PC-9 (cell line): ENCODE data around the gene ALPK1. TPM values are rescaled to one million over a fixed set of nuclear protein-coding genes. Genes with fewer than 3 reads are reported as not detected.

ENCODE experiments used
- BruUV-seq: library from RNA; stranded (reverse); fragments of 400-500 nt; replicated peaks from 2 replicates; lab custom pipeline; 2021; lab: Mats Ljungman, UMichigan
- CTCF ChIA-PET: fragments of 300-600 bp; sonication (Branson Sonifier 250); formaldehyde crosslinking; loops from one replicate; lab custom pipeline; 2022; ENCODE audit warnings: antibody characterized with exemption; lab: Charles Lee
- POLR2A ChIA-PET: fragments of 300-600 bp; sonication (Branson Sonifier 250); formaldehyde crosslinking; loops from one replicate; lab custom pipeline; 2022; ENCODE audit warnings: antibody characterized with exemption; ENCODE audit not compliant: unreplicated experiment; lab: Charles Lee
- DNase-seq, 2 experiments: peaks; one replicate each; pipeline versions ENCODE4 v3.0.0 to v3.0.0-alpha.2; 2015 to 2022; ENCODE audit warnings: mixed read lengths in 1 of 2
- H2AFZ ChIP-seq: fragments of 200-600 bp; sonication (generic); 2 replicates; pipeline ENCODE4 v1.8.1; 2017; ENCODE audit warnings: antibody characterized with exemption
- H3F3A ChIP-seq: fragments of 200-600 bp; sonication (generic); 2 replicates; pipeline ENCODE4 v1.8.1; 2017; ENCODE audit warnings: antibody characterized with exemption, mild to moderate bottlenecking, low read depth; ENCODE audit not compliant: insufficient read depth
- H3K27ac ChIP-seq: fragments of 200-600 bp; sonication (generic); 2 replicates; pipeline ENCODE4 v1.6.1; 2016; ENCODE audit warnings: mixed run types
- H3K27me3 ChIP-seq: fragments of 200-600 bp; sonication (generic); 2 replicates; pipeline ENCODE4 v1.6.1; 2016; ENCODE audit warnings: low read depth, mixed run types; ENCODE audit not compliant: insufficient read depth
- H3K36me3 ChIP-seq: fragments of 200-600 bp; sonication (generic); 2 replicates; pipeline ENCODE4 v1.6.1; 2016; ENCODE audit warnings: low read depth, mixed run types
- H3K4me1 ChIP-seq: fragments of 200-600 bp; sonication (generic); replicated peaks from 2 replicates; pipeline ENCODE4 v1.6.1; 2016; ENCODE audit warnings: mixed run types; ENCODE audit not compliant: insufficient read depth
- H3K4me2 ChIP-seq: fragments of 200-600 bp; sonication (generic); 2 replicates; pipeline ENCODE4 v1.6.1; 2017; ENCODE audit warnings: mixed run types
- H3K4me3 ChIP-seq: fragments of 200-600 bp; sonication (generic); 2 replicates; pipeline ENCODE4 v1.6.1; 2016; ENCODE audit warnings: mixed run types
- H3K79me2 ChIP-seq: fragments of 200-600 bp; sonication (generic); 2 replicates; pipeline ENCODE4 v1.6.1; 2017; ENCODE audit warnings: low read depth, mixed run types
- H3K9me2 ChIP-seq: fragments of 200-600 bp; sonication (generic); 2 replicates; pipeline ENCODE4 v1.8.1; 2017; ENCODE audit warnings: mild to moderate bottlenecking; ENCODE audit not compliant: insufficient read depth
- H3K9me3 ChIP-seq: fragments of 200-600 bp; sonication (generic); 2 replicates; pipeline ENCODE4 v1.8.1; 2016; ENCODE audit warnings: low read depth; ENCODE audit not compliant: insufficient read depth
- H4K20me1 ChIP-seq: fragments of 200-600 bp; sonication (generic); 2 replicates; pipeline ENCODE4 v1.8.1; 2017; ENCODE audit not compliant: insufficient read depth
- CTCF ChIP-seq: fragments of 200-600 bp; sonication (generic); conservative IDR thresholded peaks from 2 replicates; pipeline ENCODE4 v1.6.1; 2017; ENCODE audit warnings: mixed run types, antibody characterized with exemption, mild to moderate bottlenecking, moderate library complexity
- EZH2 ChIP-seq: fragments of 200-600 bp; sonication (generic); IDR thresholded peaks from 2 replicates; pipeline ENCODE4 v1.8.0; 2017; ENCODE audit warnings: antibody characterized with exemption, low read depth
- intact Hi-C: fragments of 100-400 bp; cut with micrococcal nuclease; formaldehyde crosslinking; loops from one replicate; pipeline ENCODE4 v1.10.0; 2022; ENCODE audit not compliant: unreplicated experiment
- total RNA-seq: library from RNA; stranded (reverse); gene quantifications from 2 replicates; pipeline ENCODE4 v1.2.3, GENCODE V29; 2021

Gene ALPK1
- total RNA-seq, 1 experiment from 2014 or later: 35.4 TPM

DNA sequence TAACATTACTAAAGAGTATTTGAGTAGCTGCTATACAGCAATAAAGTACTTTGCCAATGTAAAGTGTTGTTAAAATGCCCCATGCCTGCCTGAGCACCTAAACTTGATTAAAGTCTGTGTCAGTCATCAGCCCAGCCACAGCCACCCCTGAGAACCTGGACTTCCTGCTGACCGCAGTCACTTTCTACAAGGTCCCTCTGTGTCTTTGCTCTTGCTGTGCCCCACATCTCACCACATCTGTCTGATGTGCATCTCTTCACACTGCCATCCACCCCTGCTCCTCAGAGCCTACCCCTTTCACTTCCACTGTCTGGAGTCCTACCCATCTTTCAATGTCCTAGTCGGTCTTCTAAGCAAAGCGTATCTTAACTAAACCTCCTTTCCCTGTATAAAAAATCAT is 25.7 kb downstream of the ALPK1 start:
- H3K4me3 ChIP-seq: no peak overlapping the region
- H3K36me3 ChIP-seq: no peaks in the 10 kb centered on the region
- no peaks in the 10 kb centered on the region; the same call in 1 of the 2 replicates for H4K20me1 ChIP-seq
- H3K9me3 ChIP-seq: no peaks in the 10 kb centered on the region
- H2AFZ ChIP-seq: no peak overlapping the region
- no peak overlapping the region for H3K4me2 ChIP-seq
- H3K4me1 ChIP-seq: no peaks in the 10 kb centered on the region
- no peaks in the 10 kb centered on the region for H3K27me3 ChIP-seq
- DNase-seq: no peak
- no TSS peak for BruUV-seq
- intact Hi-C loops: loop anchor here (10.0 kb wide), 2 partner anchors 218 to 442 kb away; no protein-coding TSS in a partner anchor
- no peaks in the 10 kb centered on the region for H3K79me2 ChIP-seq
- TF ChIP-seq EZH2 (no peak), CTCF (no peak)
- ChIA-PET CTCF (interaction anchor here (0.6 kb wide), 1 partner anchor 62 kb away, joined by 5 read pairs; no protein-coding TSS in a partner anchor), POLR2A (no interaction called here)
- no peaks in the 10 kb centered on the region for H3F3A ChIP-seq
- H3K27ac ChIP-seq: no peak overlapping the region
- H3K9me2 ChIP-seq: no peaks in the 10 kb centered on the region

GRCh38 chr4:112325530-112325929 is 28.4 kb downstream of the ALPK1 start:
- TF ChIP-seq EZH2 (no peak), CTCF (no peak)
- H3K27ac ChIP-seq: no peak overlapping the region
- no peaks in the 10 kb centered on the region for H3K36me3 ChIP-seq
- H4K20me1 ChIP-seq: no peaks in the 10 kb centered on the region; the same call in 1 of the 2 replicates
- H3K27me3 ChIP-seq: no peaks in the 10 kb centered on the region
- H3F3A ChIP-seq: no peaks in the 10 kb centered on the region
- POLR2A ChIA-PET: no interaction called here
- H3K4me3 ChIP-seq: no peak overlapping the region
- DNase-seq: no peak
- no peaks in the 10 kb centered on the region for H3K9me2 ChIP-seq
- H3K4me1 ChIP-seq: no peaks in the 10 kb centered on the region
- H3K4me2 ChIP-seq: no peak overlapping the region
- no peaks in the 10 kb centered on the region for H3K79me2 ChIP-seq
- CTCF ChIA-PET: no interaction called here
- no TSS peak for BruUV-seq
- no peaks in the 10 kb centered on the region for H3K9me3 ChIP-seq
- no peak overlapping the region for H2AFZ ChIP-seq
- intact Hi-C loops: loop anchor here (10.0 kb wide), 2 partner anchors 221 to 439 kb away; no protein-coding TSS in a partner anchor

GRCh38 chr4:112327965-112328733 is 31.0 kb downstream of the ALPK1 start:
- H3K4me3 ChIP-seq: no peak overlapping the region
- no peaks in the 10 kb centered on the region for H3K79me2 ChIP-seq
- intact Hi-C loops: loop anchor here (1.0 to 10.0 kb wide), 4 partner anchors 195 to 437 kb away; no protein-coding TSS in a partner anchor
- no peaks in the 10 kb centered on the region for H3K4me1 ChIP-seq
- ChIA-PET POLR2A (no interaction called here), CTCF (interaction anchor here (0.6 kb wide), 1 partner anchor 302 kb away, joined by 4 read pairs; no protein-coding TSS in a partner anchor)
- BruUV-seq: no TSS peak
- H3K9me2 ChIP-seq: 0 out of 2 replicates have a peak, but pooled peaks cover 7% of the 10 kb centered on the region
- H3F3A ChIP-seq: no peaks in the 10 kb centered on the region
- no peaks in the 10 kb centered on the region for H3K36me3 ChIP-seq
- DNase-seq: peak in 1 of 2 experiments; percentile 39
- no peak overlapping the region for H3K27ac ChIP-seq
- H2AFZ ChIP-seq: no peak overlapping the region
- H4K20me1 ChIP-seq: no peaks in the 10 kb centered on the region
- H3K9me3 ChIP-seq: no peaks in the 10 kb centered on the region
- no peak overlapping the region for H3K4me2 ChIP-seq
- peak; percentile 71 for TF ChIP-seq CTCF
- TF ChIP-seq EZH2: no peak
- H3K27me3 ChIP-seq: no peaks in the 10 kb centered on the region
